ENCODE results near the gene LRBA.

DNA sequence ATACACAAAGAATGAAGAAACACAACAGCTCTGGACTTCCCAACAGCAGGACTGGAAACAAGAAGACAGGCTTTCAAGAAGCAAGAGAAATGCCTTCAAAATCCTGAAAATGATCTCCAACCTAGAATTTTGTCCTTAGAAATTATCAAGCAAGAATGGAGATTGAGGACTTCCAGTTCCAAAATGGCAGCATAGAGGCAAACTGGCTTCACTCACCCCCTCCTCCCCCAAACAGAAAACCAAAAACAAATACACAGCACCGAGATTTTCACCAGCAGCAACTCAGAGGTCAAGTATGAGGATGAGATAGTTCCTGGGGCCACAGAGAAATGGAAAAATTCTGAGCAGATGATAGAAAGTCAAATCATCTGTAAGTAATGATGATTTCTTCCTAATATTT lies 40.5 kb upstream of the LRBA start:
- TF ChIP-seq, protein P1, sequence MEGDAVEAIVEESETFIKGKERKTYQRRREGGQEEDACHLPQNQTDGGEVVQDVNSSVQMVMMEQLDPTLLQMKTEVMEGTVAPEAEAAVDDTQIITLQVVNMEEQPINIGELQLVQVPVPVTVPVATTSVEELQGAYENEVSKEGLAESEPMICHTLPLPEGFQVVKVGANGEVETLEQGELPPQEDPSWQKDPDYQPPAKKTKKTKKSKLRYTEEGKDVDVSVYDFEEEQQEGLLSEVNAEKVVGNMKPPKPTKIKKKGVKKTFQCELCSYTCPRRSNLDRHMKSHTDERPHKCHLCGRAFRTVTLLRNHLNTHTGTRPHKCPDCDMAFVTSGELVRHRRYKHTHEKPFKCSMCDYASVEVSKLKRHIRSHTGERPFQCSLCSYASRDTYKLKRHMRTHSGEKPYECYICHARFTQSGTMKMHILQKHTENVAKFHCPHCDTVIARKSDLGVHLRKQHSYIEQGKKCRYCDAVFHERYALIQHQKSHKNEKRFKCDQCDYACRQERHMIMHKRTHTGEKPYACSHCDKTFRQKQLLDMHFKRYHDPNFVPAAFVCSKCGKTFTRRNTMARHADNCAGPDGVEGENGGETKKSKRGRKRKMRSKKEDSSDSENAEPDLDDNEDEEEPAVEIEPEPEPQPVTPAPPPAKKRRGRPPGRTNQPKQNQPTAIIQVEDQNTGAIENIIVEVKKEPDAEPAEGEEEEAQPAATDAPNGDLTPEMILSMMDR (IDR thresholded peaks at IDR 0.05) = no peak
- no peak for TF ChIP-seq POLR2A (IDR thresholded peaks at IDR 0.05)

Measured in testis (tissue), 2 donors.